A549 (cell line): ENCODE measurements around the gene UBE2D1. TPM values are rescaled to one million over a fixed set of nuclear protein-coding genes. Genes with fewer than 3 reads are reported as not detected.

Source experiments
- ATAC-seq, 2 experiments: fragments of 200-7000 bp in 1 of 2; fragments of >200 bp in 1 of 2; cut with Nextera tagmentation in 1 of 2; cut with Tn5 transposase in 1 of 2; 3 replicates each; pipeline versions ENCODE4 v1.8.0 to v1.9.1; 2018 to 2020; ENCODE audit warnings: mild to moderate bottlenecking in 1 of 2, moderate library complexity in 1 of 2
- CTCF ChIA-PET: fragments of 300-600 bp; sonication (Branson Sonifier 250); formaldehyde crosslinking; extraction: SDS; loops from one replicate; lab custom pipeline; 2021; ENCODE audit warnings: antibody characterized with exemption, inconsistent platforms; lab: Yijun Ruan, JAX
- POLR2A ChIA-PET: fragments of 350-600 bp; formaldehyde crosslinking; extraction: SDS; loops from one replicate; lab custom pipeline; 2021; ENCODE audit warnings: antibody characterized with exemption, inconsistent platforms; lab: Yijun Ruan, JAX
- DNase-seq, 2 experiments: peaks; one replicate each; pipeline versions ENCODE4 v3.0.0 to v3.0.0-alpha.2; 2011 to 2016; ENCODE audit warnings: low read depth in 1 of 2, low spot score in 1 of 2
- FAIRE-seq: peaks from 2 replicates; lab custom pipeline; 2011; peaks lifted over from hg19 to GRCh38; lab: Jason Lieb, UNC
- H3K27ac ChIP-seq, 2 experiments: fragments of >200 bp; sonication (Bioruptor Twin); formaldehyde crosslinking; 3 replicates each; pipeline ENCODE4 v1.5.1; 2016 to 2017
- H3K4me1 ChIP-seq: fragments of >200 bp; sonication (Bioruptor Twin); formaldehyde crosslinking; 3 replicates; pipeline ENCODE4 v1.6.1; 2016
- H3K4me2 ChIP-seq: fragments of >200 bp; sonication (Bioruptor Twin); formaldehyde crosslinking; 3 replicates; pipeline ENCODE4 v1.6.1; 2016
- H3K4me3 ChIP-seq: fragments of >200 bp; sonication (Bioruptor Twin); formaldehyde crosslinking; 3 replicates; pipeline ENCODE4 v1.5.1; 2016
- H3K9me3 ChIP-seq: fragments of >200 bp; sonication (Bioruptor Twin); formaldehyde crosslinking; 3 replicates; pipeline ENCODE4 v1.6.1; 2016
- BHLHE40 ChIP-seq: IDR thresholded peaks from 2 replicates; pipeline ENCODE4 v1.6.1; 2012; ENCODE audit warnings: low read depth, low read length, inconsistent platforms
- CEBPB ChIP-seq, 2 experiments: fragments of >200 bp in 1 of 2; sonication (Bioruptor Twin) in 1 of 2; formaldehyde crosslinking in 1 of 2; IDR thresholded peaks; 2 replicates each; pipeline ENCODE4 v1.6.1; 2012 to 2016
- CHD4 ChIP-seq: fragments of 200-600 bp; sonication (generic); IDR thresholded peaks from 2 replicates; pipeline ENCODE4 v1.6.1; 2016; ENCODE audit warnings: antibody characterized with exemption, mild to moderate bottlenecking, borderline replicate concordance
- EHMT2 ChIP-seq: fragments of 200-600 bp; sonication (generic); IDR thresholded peaks from 2 replicates; pipeline ENCODE4 v1.6.1; 2016; ENCODE audit warnings: antibody characterized with exemption, low read depth, mild to moderate bottlenecking, moderate library complexity
- GATA3 ChIP-seq: IDR thresholded peaks from 2 replicates; pipeline ENCODE4 v1.6.1; 2012; ENCODE audit warnings: borderline replicate concordance
- HEYL ChIP-seq: fragments of 250-450 bp; sonication (Bioruptor Pico); IDR thresholded peaks from 2 replicates; pipeline ENCODE4 v1.8.0; 2021; ENCODE audit warnings: mild to moderate bottlenecking, moderate library complexity
- HOXA7 ChIP-seq: fragments of 250-450 bp; sonication (Bioruptor Pico); IDR thresholded peaks from 2 replicates; pipeline ENCODE4 v1.5.0; 2020; ENCODE audit warnings: mild to moderate bottlenecking, moderate library complexity
- JUNB ChIP-seq: fragments of >200 bp; sonication (Bioruptor Twin); formaldehyde crosslinking; IDR thresholded peaks from 2 replicates; pipeline ENCODE4 v1.6.1; 2016
- KDM5A ChIP-seq: fragments of 200-600 bp; sonication (generic); IDR thresholded peaks from 2 replicates; pipeline ENCODE4 v1.6.1; 2016; ENCODE audit warnings: antibody characterized with exemption, mild to moderate bottlenecking
- PHF8 ChIP-seq: fragments of 200-600 bp; sonication (generic); IDR thresholded peaks from 2 replicates; pipeline ENCODE4 v1.6.1; 2016; ENCODE audit warnings: low read depth, mild to moderate bottlenecking, antibody characterized with exemption, moderate library complexity, borderline replicate concordance
- RFX5 ChIP-seq: fragments of 450-650 bp; IDR thresholded peaks from 2 replicates; pipeline ENCODE4 v1.7.1; 2014; ENCODE audit warnings: antibody characterized with exemption, mild to moderate bottlenecking, moderate library complexity
- RNF2 ChIP-seq: fragments of 200-600 bp; sonication (generic); IDR thresholded peaks from 2 replicates; pipeline ENCODE4 v1.6.1; 2016; ENCODE audit warnings: low read depth, mild to moderate bottlenecking, antibody characterized with exemption, moderate library complexity, borderline replicate concordance
- SREBF2 ChIP-seq: fragments of 450-650 bp; IDR thresholded peaks from 2 replicates; pipeline ENCODE4 v1.6.1; 2014; ENCODE audit warnings: mild to moderate bottlenecking, moderate library complexity
- TP53 ChIP-seq: fragments of 250-450 bp; sonication (Bioruptor Pico); IDR thresholded peaks from 2 replicates; pipeline ENCODE4 v1.5.0; 2021; ENCODE audit warnings: mild to moderate bottlenecking, moderate library complexity
- ZNF302 ChIP-seq: fragments of 250-450 bp; sonication (Bioruptor Pico); IDR thresholded peaks from 2 replicates; pipeline ENCODE4 v1.9.0; 2021; ENCODE audit warnings: inconsistent platforms, mild to moderate bottlenecking, moderate library complexity
- ZSCAN20 ChIP-seq: fragments of 250-450 bp; sonication (Bioruptor Pico); IDR thresholded peaks from 2 replicates; pipeline ENCODE4 v1.8.0; 2022; ENCODE audit warnings: mild to moderate bottlenecking, moderate library complexity
- WGBS: methylation state at CpG from one replicate; pipeline ENCODE4 v1.1.6; 2017; ENCODE audit errors: missing lambda C conversion rate; 5-methylcytosine and 5-hydroxymethylcytosine counted together
- polyA plus RNA-seq, 4 experiments: library from polyadenylated mRNA; depleted of rRNA in 3 of 4; stranded (reverse); fragments of >200 nt; fragmentation: RNase III in 1 of 4; extraction: RNeasy Plus Mini Kit Qiagen cat#74134 plus additional on column Dnase treatment in 1 of 4; gene quantifications; 2 replicates in 3 of 4; 3 replicates in 1 of 4; pipeline ENCODE4 v1.2.3, GENCODE V29; 2011 to 2017
- TF ChIP-seq, protein P1 (sequence below): fragments of 250-450 bp; sonication (Bioruptor Pico); IDR thresholded peaks from 2 replicates; pipeline ENCODE4 v1.5.0; 2021; ENCODE audit warnings: mild to moderate bottlenecking, moderate library complexity, borderline replicate concordance
- TF ChIP-seq, protein P2 (sequence below): fragments of >200 bp; sonication (Bioruptor Twin); formaldehyde crosslinking; IDR thresholded peaks from 3 replicates; pipeline ENCODE4 v1.6.1; 2016
- TF ChIP-seq, protein P3 (sequence below): fragments of >200 bp; sonication (Bioruptor Twin); formaldehyde crosslinking; IDR thresholded peaks from 3 replicates; pipeline ENCODE4 v1.5.1; 2016

Gene UBE2D1
- polyA plus RNA-seq, 2 of the 4 experiments (the other 2 are of a cell fraction) = 18.1 to 40.5 TPM

DNA sequence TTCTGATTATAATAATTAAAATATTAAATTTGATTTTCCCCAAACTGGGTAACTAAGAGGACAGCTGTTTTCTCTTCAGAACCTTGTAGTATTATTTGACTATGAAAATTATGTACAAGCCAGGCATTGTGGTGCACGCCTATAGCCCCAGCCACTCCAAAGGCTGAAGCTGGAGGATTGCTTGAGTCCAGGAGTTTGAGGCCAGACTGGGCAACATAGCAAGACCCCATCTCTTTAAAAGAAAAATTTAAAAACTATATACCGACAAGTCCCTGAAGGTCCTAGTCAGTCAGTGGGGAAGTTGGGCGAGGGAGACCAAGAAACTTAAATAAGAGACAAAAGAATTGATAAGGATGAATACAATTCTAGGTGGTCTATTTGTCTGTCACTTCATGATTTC is 27.1 kb upstream of the UBE2D1 start:
- H3K9me3 ChIP-seq = no peaks in the 10 kb centered on the region
- FAIRE-seq = no peak
- CTCF ChIA-PET = interaction anchor here (1.8 to 2.7 kb wide), 4 partner anchors 8 to 130 kb away, joined by 4 to 14 read pairs (median 10); no protein-coding TSS in a partner anchor
- WGBS = 59% methylated on average over 3 of the region's 3 CpGs
- TF ChIP-seq, protein P1, sequence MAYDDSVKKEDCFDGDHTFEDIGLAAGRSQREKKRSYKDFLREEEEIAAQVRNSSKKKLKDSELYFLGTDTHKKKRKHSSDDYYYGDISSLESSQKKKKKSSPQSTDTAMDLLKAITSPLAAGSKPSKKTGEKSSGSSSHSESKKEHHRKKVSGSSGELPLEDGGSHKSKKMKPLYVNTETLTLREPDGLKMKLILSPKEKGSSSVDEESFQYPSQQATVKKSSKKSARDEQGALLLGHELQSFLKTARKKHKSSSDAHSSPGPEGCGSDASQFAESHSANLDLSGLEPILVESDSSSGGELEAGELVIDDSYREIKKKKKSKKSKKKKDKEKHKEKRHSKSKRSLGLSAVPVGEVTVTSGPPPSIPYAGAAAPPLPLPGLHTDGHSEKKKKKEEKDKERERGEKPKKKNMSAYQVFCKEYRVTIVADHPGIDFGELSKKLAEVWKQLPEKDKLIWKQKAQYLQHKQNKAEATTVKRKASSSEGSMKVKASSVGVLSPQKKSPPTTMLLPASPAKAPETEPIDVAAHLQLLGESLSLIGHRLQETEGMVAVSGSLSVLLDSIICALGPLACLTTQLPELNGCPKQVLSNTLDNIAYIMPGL = no peak
- TF ChIP-seq PHF8 (no peak), EHMT2 (no peak), JUNB (no peak), CHD4 (no peak), RFX5 (no peak), TP53 (no peak)
- TF ChIP-seq, all 56 proteins: peak for 0
- H3K4me1 ChIP-seq = no peaks in the 10 kb centered on the region
- no peak overlapping the region for H3K4me3 ChIP-seq
- H3K27ac ChIP-seq = no peak overlapping the region
- ATAC-seq (no peak), DNase-seq (no peak)
- POLR2A ChIA-PET = no interaction called here
- H3K4me2 ChIP-seq = no peak overlapping the region

DNA sequence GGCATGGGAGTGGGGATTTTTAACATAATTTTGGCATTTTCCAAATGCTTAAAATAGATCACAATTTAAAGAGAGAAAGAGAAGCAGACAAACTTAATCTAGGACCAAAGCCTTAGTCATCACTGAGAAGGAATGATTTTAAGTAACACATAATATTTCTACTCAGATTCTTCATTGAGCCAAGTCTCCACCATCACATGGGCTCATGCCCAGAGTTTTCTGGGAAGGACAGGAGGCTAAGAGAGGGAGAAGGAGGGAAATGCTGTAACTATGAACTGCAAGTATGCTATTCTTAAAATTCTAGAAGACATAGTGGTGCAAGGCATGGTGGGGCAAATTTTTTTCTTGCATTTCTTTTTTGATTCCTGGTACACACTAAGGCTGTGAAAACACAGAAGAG is 23.8 kb upstream of the UBE2D1 start:
- FAIRE-seq = no peak
- no peak overlapping the region for H3K4me2 ChIP-seq
- DNase-seq = no peak
- no peak overlapping the region for H3K27ac ChIP-seq
- ChIA-PET POLR2A (no interaction called here), CTCF (interaction anchor here (1.0 to 5.9 kb wide), 3 partner anchors 11 to 20 kb away, joined by 3 to 29 read pairs (median 5); no protein-coding TSS in a partner anchor)
- H3K9me3 ChIP-seq = no peaks in the 10 kb centered on the region
- ATAC-seq = no peak
- H3K4me1 ChIP-seq = no peaks in the 10 kb centered on the region
- TF ChIP-seq CEBPB (IDR thresholded peaks at IDR 0.05) = no peak
- TF ChIP-seq, protein P2, sequence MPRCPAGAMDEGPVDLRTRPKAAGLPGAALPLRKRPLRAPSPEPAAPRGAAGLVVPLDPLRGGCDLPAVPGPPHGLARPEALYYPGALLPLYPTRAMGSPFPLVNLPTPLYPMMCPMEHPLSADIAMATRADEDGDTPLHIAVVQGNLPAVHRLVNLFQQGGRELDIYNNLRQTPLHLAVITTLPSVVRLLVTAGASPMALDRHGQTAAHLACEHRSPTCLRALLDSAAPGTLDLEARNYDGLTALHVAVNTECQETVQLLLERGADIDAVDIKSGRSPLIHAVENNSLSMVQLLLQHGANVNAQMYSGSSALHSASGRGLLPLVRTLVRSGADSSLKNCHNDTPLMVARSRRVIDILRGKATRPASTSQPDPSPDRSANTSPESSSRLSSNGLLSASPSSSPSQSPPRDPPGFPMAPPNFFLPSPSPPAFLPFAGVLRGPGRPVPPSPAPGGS = no peak
- TF ChIP-seq ZNF302 = no peak
- TF ChIP-seq, protein P3, sequence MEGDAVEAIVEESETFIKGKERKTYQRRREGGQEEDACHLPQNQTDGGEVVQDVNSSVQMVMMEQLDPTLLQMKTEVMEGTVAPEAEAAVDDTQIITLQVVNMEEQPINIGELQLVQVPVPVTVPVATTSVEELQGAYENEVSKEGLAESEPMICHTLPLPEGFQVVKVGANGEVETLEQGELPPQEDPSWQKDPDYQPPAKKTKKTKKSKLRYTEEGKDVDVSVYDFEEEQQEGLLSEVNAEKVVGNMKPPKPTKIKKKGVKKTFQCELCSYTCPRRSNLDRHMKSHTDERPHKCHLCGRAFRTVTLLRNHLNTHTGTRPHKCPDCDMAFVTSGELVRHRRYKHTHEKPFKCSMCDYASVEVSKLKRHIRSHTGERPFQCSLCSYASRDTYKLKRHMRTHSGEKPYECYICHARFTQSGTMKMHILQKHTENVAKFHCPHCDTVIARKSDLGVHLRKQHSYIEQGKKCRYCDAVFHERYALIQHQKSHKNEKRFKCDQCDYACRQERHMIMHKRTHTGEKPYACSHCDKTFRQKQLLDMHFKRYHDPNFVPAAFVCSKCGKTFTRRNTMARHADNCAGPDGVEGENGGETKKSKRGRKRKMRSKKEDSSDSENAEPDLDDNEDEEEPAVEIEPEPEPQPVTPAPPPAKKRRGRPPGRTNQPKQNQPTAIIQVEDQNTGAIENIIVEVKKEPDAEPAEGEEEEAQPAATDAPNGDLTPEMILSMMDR = no peak
- H3K4me3 ChIP-seq = no peak overlapping the region

DNA sequence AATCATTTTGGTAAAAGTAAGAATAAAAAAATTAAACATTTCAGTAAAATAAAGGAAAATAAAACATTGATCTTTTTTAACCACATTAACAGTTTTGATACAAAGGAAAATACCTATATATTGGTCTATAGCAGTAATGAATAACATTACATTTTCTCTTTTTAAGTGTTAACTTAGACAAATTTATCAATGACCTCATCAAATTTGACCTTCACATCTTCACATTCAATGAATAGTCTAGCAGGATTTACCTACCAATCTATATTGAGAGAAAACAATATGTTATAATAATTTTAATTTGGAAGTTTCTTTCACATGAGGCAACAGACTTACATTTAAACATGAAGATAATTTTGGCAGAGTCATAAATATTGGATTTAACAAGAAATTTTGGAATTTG is 17.9 kb upstream of the UBE2D1 start:
- no peak for FAIRE-seq
- ChIA-PET POLR2A (no interaction called here), CTCF (interaction anchor here (1.6 to 2.2 kb wide), 2 partner anchors 17 to 21 kb away, joined by 3 to 7 read pairs; no protein-coding TSS in a partner anchor)
- H3K4me1 ChIP-seq = no peaks in the 10 kb centered on the region
- TF ChIP-seq PHF8 (no peak), KDM5A (no peak), GATA3 (no peak), SREBF2 (no peak), JUNB (no peak), RNF2 (no peak), ZSCAN20 (CRISPR knock-in tag) (no peak), BHLHE40 (no peak), HOXA7 (no peak), TP53 (no peak), HEYL (no peak)
- TF ChIP-seq, protein P2 = no peak
- no peak overlapping the region for H3K4me2 ChIP-seq
- H3K4me3 ChIP-seq = no peak overlapping the region
- H3K9me3 ChIP-seq = no peaks in the 10 kb centered on the region
- no peak overlapping the region for H3K27ac ChIP-seq
- ATAC-seq = no peak
- DNase-seq = no peak
